ENCODE measurements around the gene TMC8.

The TMC8 gene

DNA sequence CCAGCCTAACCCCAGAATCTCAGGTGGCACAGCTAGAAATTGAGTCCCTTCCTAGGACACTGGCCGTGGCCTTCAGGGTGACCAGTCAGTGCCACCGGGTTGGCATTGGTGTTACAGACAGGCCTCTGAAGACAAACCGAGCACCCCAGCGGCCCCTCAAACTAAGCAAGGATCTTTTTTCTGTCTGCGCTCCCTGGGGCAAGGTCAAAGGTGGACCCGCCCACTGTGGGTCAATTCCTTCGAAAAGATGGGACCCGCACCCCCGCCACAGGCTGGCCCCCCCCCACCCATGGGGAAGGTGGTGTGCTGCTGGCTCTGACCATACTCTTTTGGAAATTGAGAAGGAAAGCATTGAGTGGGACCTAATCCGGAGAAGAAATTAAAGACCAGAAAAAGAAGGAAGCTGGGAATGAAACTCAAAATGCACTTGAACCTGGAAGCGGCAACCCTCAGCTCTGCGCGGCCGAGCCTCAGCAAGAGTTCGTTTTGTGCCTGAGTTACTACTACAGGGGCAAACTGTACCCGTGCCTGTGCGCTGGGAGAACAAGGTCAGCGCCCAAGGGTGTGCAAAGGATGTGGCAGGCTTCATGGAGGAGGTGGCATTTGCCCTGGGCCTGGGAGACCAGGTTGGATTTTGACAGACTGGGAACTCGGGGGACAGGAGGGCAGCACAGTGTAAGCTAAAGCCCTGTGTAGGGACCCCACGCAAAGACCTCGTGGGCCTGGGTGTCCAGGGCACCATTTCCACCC lies 22.4 kb upstream of the TMC8 start:
- Histone ChIP-seq H3K27ac (ENCODE audit: low read length) (no peak overlapping the region; the same call in 1 of the 2 replicates), H3K9ac (ENCODE audit: low read depth, low read length) (no peak overlapping the region), H3K4me3 (ENCODE audit: low read depth in 1 of 2, low read length in 2 of 2) (no peak overlapping the region), H3K9me3 (ENCODE audit: insufficient read depth, low read length, severe bottlenecking) (no peaks in the 10 kb centered on the region), H3K27me3 (ENCODE audit: insufficient read depth, low read length, poor library complexity) (no peaks in the 10 kb centered on the region), H3K4me1 (ENCODE audit: insufficient read depth, low read length) (no peaks in the 10 kb centered on the region), H3K79me2 (ENCODE audit: insufficient read depth, low read length) (no peaks in the 10 kb centered on the region), H2AFZ (ENCODE audit: low read depth, low read length) (no peak overlapping the region), H3K36me3 (ENCODE audit: insufficient read depth, low read length) (peaks cover 18% of the 10 kb centered on the region), H3K4me2 (ENCODE audit: insufficient read depth, low read length) (no peak overlapping the region), H4K20me1 (ENCODE audit: insufficient read depth, low read length) (no peaks in the 10 kb centered on the region)
- TF ChIP-seq EZH2 (IDR thresholded peaks at IDR 0.05; ENCODE audit: borderline replicate concordance, low read depth, low read length, severe bottlenecking): no peak
- TF ChIP-seq, protein P1, sequence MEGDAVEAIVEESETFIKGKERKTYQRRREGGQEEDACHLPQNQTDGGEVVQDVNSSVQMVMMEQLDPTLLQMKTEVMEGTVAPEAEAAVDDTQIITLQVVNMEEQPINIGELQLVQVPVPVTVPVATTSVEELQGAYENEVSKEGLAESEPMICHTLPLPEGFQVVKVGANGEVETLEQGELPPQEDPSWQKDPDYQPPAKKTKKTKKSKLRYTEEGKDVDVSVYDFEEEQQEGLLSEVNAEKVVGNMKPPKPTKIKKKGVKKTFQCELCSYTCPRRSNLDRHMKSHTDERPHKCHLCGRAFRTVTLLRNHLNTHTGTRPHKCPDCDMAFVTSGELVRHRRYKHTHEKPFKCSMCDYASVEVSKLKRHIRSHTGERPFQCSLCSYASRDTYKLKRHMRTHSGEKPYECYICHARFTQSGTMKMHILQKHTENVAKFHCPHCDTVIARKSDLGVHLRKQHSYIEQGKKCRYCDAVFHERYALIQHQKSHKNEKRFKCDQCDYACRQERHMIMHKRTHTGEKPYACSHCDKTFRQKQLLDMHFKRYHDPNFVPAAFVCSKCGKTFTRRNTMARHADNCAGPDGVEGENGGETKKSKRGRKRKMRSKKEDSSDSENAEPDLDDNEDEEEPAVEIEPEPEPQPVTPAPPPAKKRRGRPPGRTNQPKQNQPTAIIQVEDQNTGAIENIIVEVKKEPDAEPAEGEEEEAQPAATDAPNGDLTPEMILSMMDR (IDR thresholded peaks at IDR 0.05; ENCODE audit: borderline replicate concordance, extremely low read depth, low read length, poor library complexity, severe bottlenecking): no peak
- ATAC-seq (ENCODE audit: insufficient read depth, low read depth): no peak
- DNase-seq: no peak

DNA sequence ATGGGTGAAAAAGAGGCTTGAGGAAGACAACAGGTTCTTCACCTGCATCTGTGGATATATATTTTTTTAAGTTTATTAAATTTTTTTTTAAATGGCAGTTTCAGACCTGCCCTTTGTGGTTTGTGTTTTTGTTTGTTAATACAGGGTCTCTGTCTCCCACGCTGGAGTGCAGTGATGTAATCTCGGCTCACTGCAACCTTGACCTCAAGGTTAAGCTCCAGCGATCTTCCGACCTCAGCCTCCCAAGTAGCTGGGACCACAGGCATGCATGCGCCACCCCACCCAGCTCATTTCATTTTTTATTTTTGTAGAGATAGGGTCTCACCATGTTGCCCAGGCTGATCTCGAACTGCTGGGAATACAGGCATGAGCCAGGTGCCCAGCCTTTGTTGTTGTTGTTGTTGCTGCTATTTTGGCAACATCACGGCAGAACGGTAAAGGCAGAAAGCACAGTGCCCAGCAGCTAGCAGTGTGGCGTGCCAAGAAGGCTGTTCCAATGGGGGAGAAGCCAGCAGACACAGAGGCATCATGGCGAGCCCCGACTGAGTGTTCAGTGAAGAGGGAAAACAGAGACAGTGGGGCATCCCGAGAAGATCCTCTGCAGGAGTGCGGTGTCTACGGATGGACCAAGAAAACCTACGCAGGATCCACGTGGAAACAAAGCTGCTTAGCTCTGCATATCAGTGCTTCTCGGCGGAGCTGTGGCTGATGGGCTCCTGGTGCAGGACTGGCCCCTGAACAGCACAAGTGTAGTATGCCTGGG lies 21.7 kb upstream of the TMC8 start:
- H3K79me2 ChIP-seq (ENCODE audit: insufficient read depth, low read length): no peaks in the 10 kb centered on the region
- no peak overlapping the region for H3K27ac ChIP-seq (ENCODE audit: low read length)
- H3K4me2 ChIP-seq (ENCODE audit: insufficient read depth, low read length): no peak overlapping the region
- no peak for TF ChIP-seq EZH2 (IDR thresholded peaks at IDR 0.05; ENCODE audit: borderline replicate concordance, low read depth, low read length, severe bottlenecking)
- TF ChIP-seq, protein P1 (IDR thresholded peaks at IDR 0.05; ENCODE audit: borderline replicate concordance, extremely low read depth, low read length, poor library complexity, severe bottlenecking): no peak
- no peaks in the 10 kb centered on the region for H3K9me3 ChIP-seq (ENCODE audit: insufficient read depth, low read length, severe bottlenecking)
- H3K4me3 ChIP-seq (ENCODE audit: low read depth in 1 of 2, low read length in 2 of 2): no peak overlapping the region
- ATAC-seq (ENCODE audit: insufficient read depth, low read depth) (no peak), DNase-seq (no peak)
- no peaks in the 10 kb centered on the region for H3K27me3 ChIP-seq (ENCODE audit: insufficient read depth, low read length, poor library complexity)
- H3K9ac ChIP-seq (ENCODE audit: low read depth, low read length): no peak overlapping the region
- H4K20me1 ChIP-seq (ENCODE audit: insufficient read depth, low read length): no peaks in the 10 kb centered on the region
- H3K4me1 ChIP-seq (ENCODE audit: insufficient read depth, low read length): no peaks in the 10 kb centered on the region
- H3K36me3 ChIP-seq (ENCODE audit: insufficient read depth, low read length): peaks cover 10% of the 10 kb centered on the region
- H2AFZ ChIP-seq (ENCODE audit: low read depth, low read length): no peak overlapping the region

DNA sequence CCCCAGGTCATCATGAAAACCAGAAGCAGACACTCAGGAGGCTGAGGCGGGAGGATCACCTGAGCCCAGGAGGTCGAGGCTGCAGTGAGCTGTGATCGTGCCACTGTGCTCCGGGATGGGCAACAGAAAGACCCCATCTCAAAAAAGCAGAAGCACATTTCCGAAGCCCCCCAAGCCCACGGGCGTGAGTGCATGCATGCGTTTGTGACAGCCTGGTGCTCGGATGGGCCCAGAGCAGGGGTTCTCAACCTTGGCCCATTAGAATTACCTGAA lies 21.1 kb upstream of the TMC8 start:
- H3K4me3 ChIP-seq (ENCODE audit: low read depth in 1 of 2, low read length in 2 of 2): no peak overlapping the region
- no peak overlapping the region for H2AFZ ChIP-seq (ENCODE audit: low read depth, low read length)
- no peaks in the 10 kb centered on the region for H3K79me2 ChIP-seq (ENCODE audit: insufficient read depth, low read length)
- H3K27me3 ChIP-seq (ENCODE audit: insufficient read depth, low read length, poor library complexity): no peaks in the 10 kb centered on the region
- no peak for DNase-seq
- peaks cover 5% of the 10 kb centered on the region for H3K36me3 ChIP-seq (ENCODE audit: insufficient read depth, low read length)
- H3K4me1 ChIP-seq (ENCODE audit: insufficient read depth, low read length): no peaks in the 10 kb centered on the region
- no peak overlapping the region for H3K4me2 ChIP-seq (ENCODE audit: insufficient read depth, low read length)
- no peak for ATAC-seq (ENCODE audit: insufficient read depth, low read depth)
- H4K20me1 ChIP-seq (ENCODE audit: insufficient read depth, low read length): no peaks in the 10 kb centered on the region
- no peak overlapping the region for H3K27ac ChIP-seq (ENCODE audit: low read length)
- no peak overlapping the region for H3K9ac ChIP-seq (ENCODE audit: low read depth, low read length)
- no peak for TF ChIP-seq EZH2 (IDR thresholded peaks at IDR 0.05; ENCODE audit: borderline replicate concordance, low read depth, low read length, severe bottlenecking)
- TF ChIP-seq, protein P1 (IDR thresholded peaks at IDR 0.05; ENCODE audit: borderline replicate concordance, extremely low read depth, low read length, poor library complexity, severe bottlenecking): no peak
- H3K9me3 ChIP-seq (ENCODE audit: insufficient read depth, low read length, severe bottlenecking): no peaks in the 10 kb centered on the region

Measured in DND-41 (cell line).